ENCODE measurements around the gene ZNF407.
A peak's percentile ranks its signal among the peaks of the same experiment; 100 is the strongest.

The ZNF407 gene

DNA sequence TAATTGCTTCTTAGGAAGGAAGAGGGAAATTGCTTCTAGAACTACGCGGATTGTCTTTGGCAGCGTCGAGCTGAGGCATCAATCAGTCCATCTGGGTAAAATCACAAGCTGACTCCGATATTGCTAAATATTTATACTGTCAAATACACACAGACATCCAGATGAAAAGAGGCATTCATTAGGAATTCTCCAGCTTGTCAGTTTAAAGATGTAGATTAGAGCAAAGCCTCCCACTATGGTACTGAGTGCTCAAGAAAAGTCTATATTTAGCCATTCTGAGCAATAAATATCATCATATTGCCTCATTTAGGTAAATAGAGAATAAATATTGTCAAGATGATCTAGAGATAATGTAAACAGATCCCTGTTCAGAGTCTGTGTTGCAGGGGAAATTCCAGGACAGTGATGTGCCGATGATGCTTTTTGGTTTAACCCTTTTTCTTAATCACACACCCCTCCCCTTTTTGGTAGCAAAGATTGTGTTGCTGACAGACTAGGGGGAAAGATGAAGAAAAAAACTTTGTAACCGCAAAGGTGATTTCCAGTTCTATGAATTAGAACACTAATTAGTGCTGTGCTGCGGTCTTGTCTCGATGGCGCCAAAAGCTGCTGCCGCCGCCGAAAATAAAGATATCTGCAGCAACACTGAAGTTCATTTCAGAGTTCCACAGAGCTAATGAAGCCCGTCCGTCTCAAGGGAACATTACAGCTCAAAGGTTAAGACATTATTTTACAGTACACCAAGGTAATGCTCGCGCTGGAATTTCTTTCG lies 439.4 kb downstream of the ZNF407 start:
- Histone ChIP-seq H3K27ac (no peak overlapping the region), H2AFZ (ENCODE audit: low read depth) (no peak overlapping the region), H3K79me2 (ENCODE audit: insufficient read depth, low read depth) (no peaks in the 10 kb centered on the region), H3K4me2 (no peak overlapping the region), H4K20me1 (ENCODE audit: insufficient read depth) (no peaks in the 10 kb centered on the region), H3K4me1 (ENCODE audit: low read depth, poor library complexity, severe bottlenecking) (no peaks in the 10 kb centered on the region), H3K36me3 (ENCODE audit: insufficient read depth) (no peaks in the 10 kb centered on the region), H3K9ac (no peak overlapping the region), H3K4me3 (IDR thresholded peaks at IDR 0.05; ENCODE audit: insufficient read depth, low read depth, low read length) (no peak overlapping the region), H3K27me3 (ENCODE audit: insufficient read depth, low read depth) (no peaks in the 10 kb centered on the region)
- TF ChIP-seq, protein P1, sequence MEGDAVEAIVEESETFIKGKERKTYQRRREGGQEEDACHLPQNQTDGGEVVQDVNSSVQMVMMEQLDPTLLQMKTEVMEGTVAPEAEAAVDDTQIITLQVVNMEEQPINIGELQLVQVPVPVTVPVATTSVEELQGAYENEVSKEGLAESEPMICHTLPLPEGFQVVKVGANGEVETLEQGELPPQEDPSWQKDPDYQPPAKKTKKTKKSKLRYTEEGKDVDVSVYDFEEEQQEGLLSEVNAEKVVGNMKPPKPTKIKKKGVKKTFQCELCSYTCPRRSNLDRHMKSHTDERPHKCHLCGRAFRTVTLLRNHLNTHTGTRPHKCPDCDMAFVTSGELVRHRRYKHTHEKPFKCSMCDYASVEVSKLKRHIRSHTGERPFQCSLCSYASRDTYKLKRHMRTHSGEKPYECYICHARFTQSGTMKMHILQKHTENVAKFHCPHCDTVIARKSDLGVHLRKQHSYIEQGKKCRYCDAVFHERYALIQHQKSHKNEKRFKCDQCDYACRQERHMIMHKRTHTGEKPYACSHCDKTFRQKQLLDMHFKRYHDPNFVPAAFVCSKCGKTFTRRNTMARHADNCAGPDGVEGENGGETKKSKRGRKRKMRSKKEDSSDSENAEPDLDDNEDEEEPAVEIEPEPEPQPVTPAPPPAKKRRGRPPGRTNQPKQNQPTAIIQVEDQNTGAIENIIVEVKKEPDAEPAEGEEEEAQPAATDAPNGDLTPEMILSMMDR (conservative IDR thresholded peaks at IDR 0.05; ENCODE audit: low read depth, low read length) = no peak

GRCh38 chr18:75037689-75037955 lies 440.0 kb downstream of the ZNF407 start:
- Histone ChIP-seq H3K9ac (no peak overlapping the region), H3K4me3 (IDR thresholded peaks at IDR 0.05; ENCODE audit: insufficient read depth, low read depth, low read length) (no peak overlapping the region), H4K20me1 (ENCODE audit: insufficient read depth) (no peaks in the 10 kb centered on the region), H3K4me1 (ENCODE audit: low read depth, poor library complexity, severe bottlenecking) (no peaks in the 10 kb centered on the region), H2AFZ (ENCODE audit: low read depth) (no peak overlapping the region), H3K36me3 (ENCODE audit: insufficient read depth) (no peaks in the 10 kb centered on the region), H3K27ac (no peak overlapping the region), H3K79me2 (ENCODE audit: insufficient read depth, low read depth) (no peaks in the 10 kb centered on the region), H3K27me3 (ENCODE audit: insufficient read depth, low read depth) (no peaks in the 10 kb centered on the region), H3K4me2 (no peak overlapping the region)
- TF ChIP-seq, protein P1 (conservative IDR thresholded peaks at IDR 0.05; ENCODE audit: low read depth, low read length) = no peak

- H3K27me3 ChIP-seq (ENCODE audit: insufficient read depth, low read depth) = no peaks in the 10 kb centered on the region
- no peaks in the 10 kb centered on the region for H3K36me3 ChIP-seq (ENCODE audit: insufficient read depth)
- H3K4me1 ChIP-seq (ENCODE audit: low read depth, poor library complexity, severe bottlenecking) = no peaks in the 10 kb centered on the region
- no peak overlapping the region for H3K27ac ChIP-seq
- TF ChIP-seq, protein P1 (conservative IDR thresholded peaks at IDR 0.05; ENCODE audit: low read depth, low read length) = peak; percentile 56
- no peaks in the 10 kb centered on the region for H3K79me2 ChIP-seq (ENCODE audit: insufficient read depth, low read depth)
- no peak overlapping the region for H3K4me2 ChIP-seq
- H2AFZ ChIP-seq (ENCODE audit: low read depth) = no peak overlapping the region
- H3K9ac ChIP-seq = no peak overlapping the region
- no peaks in the 10 kb centered on the region for H4K20me1 ChIP-seq (ENCODE audit: insufficient read depth)
- no peak overlapping the region for H3K4me3 ChIP-seq (IDR thresholded peaks at IDR 0.05; ENCODE audit: insufficient read depth, low read depth, low read length)
Measured at GRCh38 chr18:75041586-75041985, 443.9 kb downstream of the ZNF407 start.

DNA sequence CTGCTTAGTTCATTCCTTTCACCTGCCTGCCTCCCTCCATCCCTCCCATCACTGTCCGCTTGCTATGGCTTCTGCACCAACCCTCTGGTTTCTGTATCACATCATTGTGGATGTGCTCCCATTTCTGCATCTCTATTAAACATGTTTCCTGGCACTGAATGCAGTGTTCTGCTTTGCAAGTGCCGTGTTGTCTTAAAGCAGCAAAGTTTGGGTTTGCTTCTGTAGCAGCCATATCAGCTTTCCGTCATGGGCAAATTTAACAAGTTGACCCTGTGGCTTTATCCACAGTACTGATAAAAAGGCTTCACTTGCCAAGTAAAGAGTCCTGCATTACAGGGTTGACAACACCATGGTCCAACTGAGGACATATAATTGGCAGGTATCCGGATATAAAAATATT lies 445.8 kb downstream of the ZNF407 start:
- H3K36me3 ChIP-seq (ENCODE audit: insufficient read depth) = no peaks in the 10 kb centered on the region
- no peaks in the 10 kb centered on the region for H4K20me1 ChIP-seq (ENCODE audit: insufficient read depth)
- no peak overlapping the region for H3K9ac ChIP-seq
- no peak overlapping the region for H3K27ac ChIP-seq
- no peak overlapping the region for H3K4me2 ChIP-seq
- H2AFZ ChIP-seq (ENCODE audit: low read depth) = no peak overlapping the region
- H3K4me1 ChIP-seq (ENCODE audit: low read depth, poor library complexity, severe bottlenecking) = no peaks in the 10 kb centered on the region
- no peak overlapping the region for H3K4me3 ChIP-seq (IDR thresholded peaks at IDR 0.05; ENCODE audit: insufficient read depth, low read depth, low read length)
- TF ChIP-seq, protein P1 (conservative IDR thresholded peaks at IDR 0.05; ENCODE audit: low read depth, low read length) = no peak
- H3K27me3 ChIP-seq (ENCODE audit: insufficient read depth, low read depth) = no peaks in the 10 kb centered on the region
- H3K79me2 ChIP-seq (ENCODE audit: insufficient read depth, low read depth) = no peaks in the 10 kb centered on the region

All from KMS-11 (cell line).